Measurements from ENCODE around the gene UBE2H.

The UBE2H gene

GRCh38 chr7:129843978-129844840 is 108.6 kb downstream of the UBE2H start:
- Histone ChIP-seq H2BK5ac (ENCODE audit: low read depth, low read length, poor library complexity, severe bottlenecking) (no peak overlapping the region), H4K8ac (ENCODE audit: low read length) (no peak overlapping the region), H3K79me1 (replicated peaks; ENCODE audit: low read length, poor library complexity, severe bottlenecking) (peaks cover 7% of the 10 kb centered on the region), H3K27me3 (ENCODE audit: control insufficient read depth in 1 of 2, insufficient read depth in 1 of 2, low read length in 2 of 2) (no peaks in the 10 kb centered on the region), H2AFZ (ENCODE audit: low read depth, low read length) (no peak overlapping the region), H3K4ac (ENCODE audit: low read depth in 1 of 2, low read length in 2 of 2) (no peak overlapping the region), H2BK15ac (ENCODE audit: low read depth, poor library complexity, severe bottlenecking) (no peak overlapping the region), H3K4me2 (ENCODE audit: low read length, poor library complexity, severe bottlenecking) (no peak overlapping the region), H2BK12ac (ENCODE audit: low read length in 2 of 2) (no peak overlapping the region), H3K23ac (ENCODE audit: low read length in 2 of 2) (no peak overlapping the region), H3K18ac (ENCODE audit: low read depth in 1 of 2, low read length in 2 of 2) (no peak overlapping the region), H2BK120ac (ENCODE audit: low read depth, low read length) (no peak overlapping the region), H3K27ac (ENCODE audit: low read length, poor library complexity, severe bottlenecking) (peak overlapping the region; percentile 94), H2AK5ac (ENCODE audit: low read length, severe bottlenecking) (peak overlapping the region; percentile 29), H4K91ac (ENCODE audit: low read length) (no peak overlapping the region), H3K9ac (ENCODE audit: low read length) (no peak overlapping the region), H3K4me1 (ENCODE audit: control insufficient read depth, insufficient read depth, low read depth, low read length) (peaks cover 24% of the 10 kb centered on the region), H3K9me3 (ENCODE audit: control insufficient read depth, low read length) (no peaks in the 10 kb centered on the region), H3K36me3 (ENCODE audit: control insufficient read depth in 1 of 2, insufficient read depth in 2 of 2, low read depth in 1 of 2, low read length in 2 of 2) (peaks cover 4 to 6% of the 10 kb centered on the region in 2 experiments), H3K4me3 (ENCODE audit: insufficient read depth in 1 of 2, low read depth in 1 of 2, low read length in 2 of 2) (no peak overlapping the region), H3K14ac (ENCODE audit: low read length in 2 of 2) (no peak overlapping the region)
- 12% methylated on average over 2 of the region's 7 CpGs for WGBS
- no peak for DNase-seq

- H3K4me2 ChIP-seq (ENCODE audit: low read length, poor library complexity, severe bottlenecking): no peak overlapping the region
- H4K8ac ChIP-seq (ENCODE audit: low read length): no peak overlapping the region
- H3K23ac ChIP-seq (ENCODE audit: low read length in 2 of 2): no peak overlapping the region
- no peak overlapping the region for H3K9ac ChIP-seq (ENCODE audit: low read length)
- no peak overlapping the region for H3K4me3 ChIP-seq (ENCODE audit: insufficient read depth in 1 of 2, low read depth in 1 of 2, low read length in 2 of 2)
- no peak overlapping the region for H3K4ac ChIP-seq (ENCODE audit: low read depth in 1 of 2, low read length in 2 of 2)
- H3K79me1 ChIP-seq (replicated peaks; ENCODE audit: low read length, poor library complexity, severe bottlenecking): peaks cover 8% of the 10 kb centered on the region
- no peak overlapping the region for H4K91ac ChIP-seq (ENCODE audit: low read length)
- H2BK120ac ChIP-seq (ENCODE audit: low read depth, low read length): no peak overlapping the region
- no peak overlapping the region for H3K14ac ChIP-seq (ENCODE audit: low read length in 2 of 2)
- no peak overlapping the region for H2BK15ac ChIP-seq (ENCODE audit: low read depth, poor library complexity, severe bottlenecking)
- H3K18ac ChIP-seq (ENCODE audit: low read depth in 1 of 2, low read length in 2 of 2): no peak overlapping the region
- H2AK5ac ChIP-seq (ENCODE audit: low read length, severe bottlenecking): no peak overlapping the region
- no peak overlapping the region for H2AFZ ChIP-seq (ENCODE audit: low read depth, low read length)
- H3K36me3 ChIP-seq (ENCODE audit: control insufficient read depth in 1 of 2, insufficient read depth in 2 of 2, low read depth in 1 of 2, low read length in 2 of 2): peaks cover 6 to 14% of the 10 kb centered on the region in 2 experiments
- H3K27me3 ChIP-seq (ENCODE audit: control insufficient read depth in 1 of 2, insufficient read depth in 1 of 2, low read length in 2 of 2): no peaks in the 10 kb centered on the region
- 81% methylated on average over 10 of the region's 12 CpGs for WGBS
- no peaks in the 10 kb centered on the region for H3K9me3 ChIP-seq (ENCODE audit: control insufficient read depth, low read length)
- H2BK12ac ChIP-seq (ENCODE audit: low read length in 2 of 2): no peak overlapping the region
- no peak overlapping the region for H2BK5ac ChIP-seq (ENCODE audit: low read depth, low read length, poor library complexity, severe bottlenecking)
- DNase-seq: no peak
- H3K4me1 ChIP-seq (ENCODE audit: control insufficient read depth, insufficient read depth, low read depth, low read length): peaks cover 24% of the 10 kb centered on the region
- peak overlapping the region; percentile 94 for H3K27ac ChIP-seq (ENCODE audit: low read length, poor library complexity, severe bottlenecking)
These were observed 109.3 kb downstream of the UBE2H start for GRCh38 chr7:129843365-129843898.

GRCh38 chr7:129841465-129841864 is 111.3 kb downstream of the UBE2H start:
- Histone ChIP-seq H3K9ac (ENCODE audit: low read length) (no peak overlapping the region), H3K4me2 (ENCODE audit: low read length, poor library complexity, severe bottlenecking) (no peak overlapping the region), H2BK12ac (ENCODE audit: low read length in 2 of 2) (no peak overlapping the region), H3K79me1 (replicated peaks; ENCODE audit: low read length, poor library complexity, severe bottlenecking) (peaks cover 12% of the 10 kb centered on the region), H2BK15ac (ENCODE audit: low read depth, poor library complexity, severe bottlenecking) (no peak overlapping the region), H3K4me1 (ENCODE audit: control insufficient read depth, insufficient read depth, low read depth, low read length) (peaks cover 20% of the 10 kb centered on the region), H2AK5ac (ENCODE audit: low read length, severe bottlenecking) (no peak overlapping the region), H3K9me3 (ENCODE audit: control insufficient read depth, low read length) (no peaks in the 10 kb centered on the region), H3K27me3 (ENCODE audit: control insufficient read depth in 1 of 2, insufficient read depth in 1 of 2, low read length in 2 of 2) (no peaks in the 10 kb centered on the region), H3K27ac (ENCODE audit: low read length, poor library complexity, severe bottlenecking) (peak overlapping the region; percentile 8), H4K8ac (ENCODE audit: low read length) (no peak overlapping the region), H3K36me3 (ENCODE audit: control insufficient read depth in 1 of 2, insufficient read depth in 2 of 2, low read depth in 1 of 2, low read length in 2 of 2) (peaks cover 2 to 31% of the 10 kb centered on the region in 2 experiments), H3K4ac (ENCODE audit: low read depth in 1 of 2, low read length in 2 of 2) (no peak overlapping the region), H3K23ac (ENCODE audit: low read length in 2 of 2) (no peak overlapping the region), H2BK120ac (ENCODE audit: low read depth, low read length) (no peak overlapping the region), H2BK5ac (ENCODE audit: low read depth, low read length, poor library complexity, severe bottlenecking) (no peak overlapping the region), H4K91ac (ENCODE audit: low read length) (no peak overlapping the region), H3K18ac (ENCODE audit: low read depth in 1 of 2, low read length in 2 of 2) (no peak overlapping the region), H3K4me3 (ENCODE audit: insufficient read depth in 1 of 2, low read depth in 1 of 2, low read length in 2 of 2) (no peak overlapping the region), H2AFZ (ENCODE audit: low read depth, low read length) (no peak overlapping the region), H3K14ac (ENCODE audit: low read length in 2 of 2) (no peak overlapping the region)
- DNase-seq: peak; percentile 15
- WGBS: 94% methylated on average over 2 of the region's 3 CpGs

- Histone ChIP-seq H3K4me3 (ENCODE audit: insufficient read depth in 1 of 2, low read depth in 1 of 2, low read length in 2 of 2) (no peak overlapping the region), H2BK12ac (ENCODE audit: low read length in 2 of 2) (no peak overlapping the region), H3K4me1 (ENCODE audit: control insufficient read depth, insufficient read depth, low read depth, low read length) (peaks cover 18% of the 10 kb centered on the region), H2BK5ac (ENCODE audit: low read depth, low read length, poor library complexity, severe bottlenecking) (no peak overlapping the region), H4K91ac (ENCODE audit: low read length) (no peak overlapping the region), H3K27ac (ENCODE audit: low read length, poor library complexity, severe bottlenecking) (peak overlapping the region; percentile 36), H2BK15ac (ENCODE audit: low read depth, poor library complexity, severe bottlenecking) (no peak overlapping the region), H3K14ac (ENCODE audit: low read length in 2 of 2) (no peak overlapping the region), H3K4ac (ENCODE audit: low read depth in 1 of 2, low read length in 2 of 2) (no peak overlapping the region), H3K79me1 (replicated peaks; ENCODE audit: low read length, poor library complexity, severe bottlenecking) (peaks cover 12% of the 10 kb centered on the region), H3K9me3 (ENCODE audit: control insufficient read depth, low read length) (no peaks in the 10 kb centered on the region), H2AK5ac (ENCODE audit: low read length, severe bottlenecking) (peak overlapping the region; percentile 72), H3K9ac (ENCODE audit: low read length) (no peak overlapping the region), H3K4me2 (ENCODE audit: low read length, poor library complexity, severe bottlenecking) (no peak overlapping the region), H2AFZ (ENCODE audit: low read depth, low read length) (no peak overlapping the region), H3K36me3 (ENCODE audit: control insufficient read depth in 1 of 2, insufficient read depth in 2 of 2, low read depth in 1 of 2, low read length in 2 of 2) (peaks cover 2 to 38% of the 10 kb centered on the region in 2 experiments), H3K27me3 (ENCODE audit: control insufficient read depth in 1 of 2, insufficient read depth in 1 of 2, low read length in 2 of 2) (no peaks in the 10 kb centered on the region), H4K8ac (ENCODE audit: low read length) (no peak overlapping the region), H2BK120ac (ENCODE audit: low read depth, low read length) (no peak overlapping the region), H3K23ac (ENCODE audit: low read length in 2 of 2) (no peak overlapping the region), H3K18ac (ENCODE audit: low read depth in 1 of 2, low read length in 2 of 2) (no peak overlapping the region)
- WGBS: 92% methylated on average over 4 of the region's 4 CpGs
- DNase-seq: no peak
These were observed 112.0 kb downstream of the UBE2H start for GRCh38 chr7:129840757-129841156.

Data from mesenchymal stem cell (in vitro differentiated cells and primary cell).